Cardiac muscle cell (in vitro differentiated cells and primary cell): ENCODE data around the gene RFC4. TPM values are rescaled to one million over a fixed set of nuclear protein-coding genes. Genes with fewer than 3 reads are reported as not detected.

ENCODE experiments used
- DNase-seq, 2 donors: peaks; one replicate each; pipeline versions ENCODE4 v3.0.0 to v3.0.0-alpha.2; 2010 to 2017; ENCODE audit warnings: low read depth in 1 of 2, low spot score in 1 of 2
- H3K27ac ChIP-seq: fragments of 200-600 bp; sonication (generic); 2 replicates; pipeline ENCODE4 v1.5.1; 2016
- H3K27me3 ChIP-seq: fragments of 200-600 bp; sonication (generic); 2 replicates; pipeline ENCODE4 v1.6.0; 2016; ENCODE audit warnings: control low read depth
- H3K36me3 ChIP-seq: fragments of 200-600 bp; sonication (generic); 2 replicates; pipeline ENCODE4 v1.5.1; 2016; ENCODE audit warnings: control low read depth
- H3K4me1 ChIP-seq: fragments of 200-600 bp; sonication (generic); 2 replicates; pipeline ENCODE4 v1.8.1; 2017; ENCODE audit warnings: low read depth, mild to moderate bottlenecking, mixed run types
- H3K4me3 ChIP-seq: fragments of 200-600 bp; sonication (generic); 2 replicates; pipeline ENCODE4 v1.5.1; 2016; ENCODE audit warnings: mild to moderate bottlenecking
- H3K9me3 ChIP-seq: fragments of 200-600 bp; sonication (generic); 2 replicates; pipeline ENCODE4 v1.5.1; 2017; ENCODE audit warnings: low read depth, mild to moderate bottlenecking, control low read depth
- polyA plus RNA-seq: library from polyadenylated mRNA; unstranded; fragments of >200 nt; fragmentation: Nextera tagmentation; extraction: Ambion mirVana; gene quantifications from 2 replicates; pipeline ENCODE4 v1.2.1, GENCODE V29; 2016
- total RNA-seq: library from RNA; depleted of rRNA; stranded (reverse); fragments of >200 nt; gene quantifications from 2 replicates; pipeline ENCODE4 v1.2.3, GENCODE V29; 2016
- TF ChIP-seq, protein P1 (sequence below): IDR thresholded peaks from 2 replicates; pipeline ENCODE4 v1.5.1; 2012; ENCODE audit warnings: low read depth, mild to moderate bottlenecking, low read length

Gene RFC4
- total and polyA plus RNA-seq, 2 experiments from 2014 or later: 23.0 to 47.4 TPM

DNA sequence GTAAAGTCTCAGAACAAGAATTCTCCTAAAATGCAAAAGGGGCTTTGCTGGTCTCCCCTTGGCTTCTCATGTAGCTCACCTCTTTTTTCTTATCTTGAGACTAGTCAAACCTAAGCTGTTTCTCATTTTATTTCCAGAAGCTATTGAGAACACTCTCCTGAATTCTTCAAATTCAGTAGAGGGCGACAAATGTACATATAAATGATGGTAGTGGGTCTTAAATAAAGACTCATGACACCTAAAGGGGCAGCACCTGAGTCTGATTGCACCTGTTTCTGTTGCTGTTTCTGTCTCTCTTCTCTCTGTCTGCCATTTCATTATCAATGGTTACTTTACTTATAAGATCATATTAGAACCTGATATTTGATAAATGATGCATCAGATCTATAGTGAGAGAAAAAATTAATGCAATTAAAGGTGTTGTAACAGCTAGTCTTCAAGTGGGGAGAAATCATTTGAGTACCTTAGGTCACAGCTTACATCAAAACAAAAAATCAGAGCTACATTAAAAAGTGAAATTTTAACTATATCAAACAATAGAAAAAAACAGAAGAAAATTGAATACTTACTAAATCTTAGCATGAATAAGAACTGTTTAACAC lies 43.2 kb upstream of the RFC4 start:
- no peaks in the 10 kb centered on the region for H3K4me1 ChIP-seq
- DNase-seq: peak; percentile 59 to 62
- H3K4me3 ChIP-seq: no peak overlapping the region
- no peak overlapping the region for H3K27ac ChIP-seq
- H3K36me3 ChIP-seq: no peaks in the 10 kb centered on the region
- TF ChIP-seq, protein P1, sequence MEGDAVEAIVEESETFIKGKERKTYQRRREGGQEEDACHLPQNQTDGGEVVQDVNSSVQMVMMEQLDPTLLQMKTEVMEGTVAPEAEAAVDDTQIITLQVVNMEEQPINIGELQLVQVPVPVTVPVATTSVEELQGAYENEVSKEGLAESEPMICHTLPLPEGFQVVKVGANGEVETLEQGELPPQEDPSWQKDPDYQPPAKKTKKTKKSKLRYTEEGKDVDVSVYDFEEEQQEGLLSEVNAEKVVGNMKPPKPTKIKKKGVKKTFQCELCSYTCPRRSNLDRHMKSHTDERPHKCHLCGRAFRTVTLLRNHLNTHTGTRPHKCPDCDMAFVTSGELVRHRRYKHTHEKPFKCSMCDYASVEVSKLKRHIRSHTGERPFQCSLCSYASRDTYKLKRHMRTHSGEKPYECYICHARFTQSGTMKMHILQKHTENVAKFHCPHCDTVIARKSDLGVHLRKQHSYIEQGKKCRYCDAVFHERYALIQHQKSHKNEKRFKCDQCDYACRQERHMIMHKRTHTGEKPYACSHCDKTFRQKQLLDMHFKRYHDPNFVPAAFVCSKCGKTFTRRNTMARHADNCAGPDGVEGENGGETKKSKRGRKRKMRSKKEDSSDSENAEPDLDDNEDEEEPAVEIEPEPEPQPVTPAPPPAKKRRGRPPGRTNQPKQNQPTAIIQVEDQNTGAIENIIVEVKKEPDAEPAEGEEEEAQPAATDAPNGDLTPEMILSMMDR: peak; percentile 41
- no peaks in the 10 kb centered on the region for H3K9me3 ChIP-seq
- H3K27me3 ChIP-seq: no peaks in the 10 kb centered on the region

DNA sequence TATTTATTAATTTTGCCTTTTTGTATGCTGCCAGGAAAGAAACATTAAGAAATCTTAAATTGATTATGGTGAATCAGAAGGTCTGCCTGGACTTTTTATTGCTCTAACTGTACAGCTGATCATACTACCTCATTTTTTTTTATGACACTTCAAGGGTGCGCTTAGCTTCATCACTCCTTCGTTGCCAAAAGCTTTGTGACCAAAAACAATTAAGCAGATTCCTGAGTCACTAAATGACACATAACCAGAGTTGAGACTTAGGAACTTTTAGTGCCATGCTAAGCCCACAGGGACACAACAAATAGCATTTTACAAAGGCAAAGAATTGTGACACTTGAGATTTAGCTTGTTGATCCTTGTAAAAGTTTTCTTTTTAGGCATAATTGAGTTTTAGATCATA lies 41.2 kb upstream of the RFC4 start:
- TF ChIP-seq, protein P1: no peak
- Histone ChIP-seq H3K4me1 (no peaks in the 10 kb centered on the region), H3K36me3 (no peaks in the 10 kb centered on the region), H3K9me3 (no peaks in the 10 kb centered on the region), H3K27ac (no peak overlapping the region), H3K27me3 (no peaks in the 10 kb centered on the region), H3K4me3 (no peak overlapping the region)
- no peak for DNase-seq

DNA sequence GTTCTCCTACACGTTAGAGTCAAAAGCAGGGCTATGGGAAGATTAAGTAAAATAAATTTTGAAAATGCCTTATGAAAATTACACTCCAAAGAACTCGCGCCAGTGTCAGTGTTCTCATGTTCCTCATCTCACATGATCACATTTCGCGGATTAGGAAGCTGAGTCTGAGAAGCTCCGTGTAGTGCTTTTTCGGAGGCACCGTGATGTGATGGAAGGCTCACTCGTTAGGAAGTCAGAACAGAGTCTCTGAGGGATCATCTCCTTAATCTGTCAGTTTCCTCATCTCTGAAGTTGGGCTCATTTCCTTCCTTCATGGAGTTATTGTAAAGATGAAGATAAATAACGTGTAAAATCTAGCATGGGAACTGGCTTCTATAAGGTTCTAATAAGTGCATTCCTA lies 39.5 kb upstream of the RFC4 start:
- no peak overlapping the region for H3K4me3 ChIP-seq
- H3K36me3 ChIP-seq: no peaks in the 10 kb centered on the region
- H3K27ac ChIP-seq: no peak overlapping the region
- DNase-seq: no peak
- no peaks in the 10 kb centered on the region for H3K4me1 ChIP-seq
- no peaks in the 10 kb centered on the region for H3K27me3 ChIP-seq
- no peaks in the 10 kb centered on the region for H3K9me3 ChIP-seq
- TF ChIP-seq, protein P1: no peak

DNA sequence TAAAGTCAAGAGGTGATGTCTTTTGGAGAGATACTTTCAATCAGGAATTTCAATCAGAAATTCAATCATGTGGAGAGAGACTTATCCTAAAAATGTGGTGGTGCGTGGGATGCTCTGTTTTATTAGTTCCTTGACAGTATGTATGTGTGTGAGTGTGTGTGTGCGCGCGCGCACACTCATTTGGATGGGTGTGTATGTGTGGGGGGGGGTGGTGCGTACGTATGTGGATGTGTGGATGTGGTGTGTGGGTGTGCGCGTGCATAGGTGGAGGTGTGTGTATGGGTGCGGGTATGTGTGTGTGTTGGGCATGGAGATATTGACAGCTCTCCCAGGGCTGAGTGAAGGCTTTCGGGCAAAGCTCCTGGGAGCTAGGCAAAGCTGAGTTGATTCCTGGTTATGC lies 38.6 kb upstream of the RFC4 start:
- no peaks in the 10 kb centered on the region for H3K4me1 ChIP-seq
- H3K27ac ChIP-seq: no peak overlapping the region
- no peaks in the 10 kb centered on the region for H3K27me3 ChIP-seq
- no peaks in the 10 kb centered on the region for H3K36me3 ChIP-seq
- TF ChIP-seq, protein P1: no peak
- DNase-seq: no peak
- H3K4me3 ChIP-seq: no peak overlapping the region
- H3K9me3 ChIP-seq: no peaks in the 10 kb centered on the region

DNA sequence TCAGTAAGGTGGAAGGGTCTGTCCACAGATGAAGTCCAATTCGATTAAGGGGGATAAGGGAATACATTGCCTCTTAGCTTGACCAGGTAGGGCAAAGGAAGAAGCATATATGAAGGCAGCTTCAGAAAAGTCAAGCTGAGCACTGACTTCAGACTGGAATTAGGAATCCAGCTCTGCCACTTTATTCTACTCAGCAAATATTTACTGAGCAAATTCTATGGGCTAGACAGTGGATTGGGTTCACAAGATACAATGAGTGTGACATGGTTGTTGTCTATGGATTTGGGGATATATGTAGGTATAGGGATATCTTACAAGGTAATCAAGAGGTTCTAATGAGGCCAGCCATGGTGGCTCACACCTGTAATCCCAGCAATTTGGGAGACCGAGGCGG lies 36.8 kb upstream of the RFC4 start:
- TF ChIP-seq, protein P1: no peak
- no peaks in the 10 kb centered on the region for H3K9me3 ChIP-seq
- no peak for DNase-seq
- no peaks in the 10 kb centered on the region for H3K27me3 ChIP-seq
- no peak overlapping the region for H3K27ac ChIP-seq
- H3K36me3 ChIP-seq: no peaks in the 10 kb centered on the region
- H3K4me3 ChIP-seq: no peak overlapping the region
- no peaks in the 10 kb centered on the region for H3K4me1 ChIP-seq
